ENCODE results near the gene ERC1.

- TF ChIP-seq CTCF (IDR thresholded peaks at IDR 0.05): no peak
- TF ChIP-seq EP300 (IDR thresholded peaks at IDR 0.05): no peak
- no peak for TF ChIP-seq POLR2AphosphoS5 (IDR thresholded peaks at IDR 0.05)
Measured at GRCh38 chr12:1306817-1307216, 315.8 kb downstream of the ERC1 start.

Data from esophagus muscularis mucosa (tissue), 4 donors.